Measurements from ENCODE around the gene HOXC6.
A peak's percentile ranks its signal among the peaks of the same experiment; 100 is the strongest.

HOXC6 gene

DNA sequence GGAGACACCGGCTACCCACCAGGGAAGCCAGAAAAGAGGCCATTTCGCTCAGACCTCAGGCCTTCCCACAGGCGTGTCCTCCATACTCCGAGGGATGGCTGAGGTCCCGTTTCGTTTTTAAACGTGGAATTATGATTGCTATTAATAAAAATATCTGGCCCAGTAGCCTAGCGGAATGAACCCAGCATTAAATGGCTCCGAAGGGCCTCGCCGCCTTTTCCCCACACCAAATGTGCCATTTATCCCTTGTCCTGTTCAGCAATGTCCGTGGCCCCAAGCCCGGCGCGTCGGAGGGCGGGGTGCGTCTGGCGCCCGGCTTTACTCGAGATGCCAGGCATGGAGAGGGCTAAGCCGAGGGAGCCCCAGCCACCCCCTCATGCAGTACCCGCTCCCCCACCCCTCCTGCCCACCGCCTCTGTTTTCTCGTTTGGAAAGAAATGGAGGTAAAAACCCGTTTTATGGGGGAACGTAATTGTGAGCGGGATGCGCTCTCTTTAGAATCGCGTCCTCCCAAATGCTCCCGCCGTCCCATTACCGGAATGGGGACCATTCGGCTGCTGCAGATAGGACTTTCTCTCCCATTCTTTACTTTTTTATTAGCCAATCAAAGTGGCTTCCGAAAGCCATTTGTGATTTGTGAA is 13.7 kb upstream of the HOXC6 start:
- no peak for DNase-seq (ENCODE audit: low spot score)

DNA sequence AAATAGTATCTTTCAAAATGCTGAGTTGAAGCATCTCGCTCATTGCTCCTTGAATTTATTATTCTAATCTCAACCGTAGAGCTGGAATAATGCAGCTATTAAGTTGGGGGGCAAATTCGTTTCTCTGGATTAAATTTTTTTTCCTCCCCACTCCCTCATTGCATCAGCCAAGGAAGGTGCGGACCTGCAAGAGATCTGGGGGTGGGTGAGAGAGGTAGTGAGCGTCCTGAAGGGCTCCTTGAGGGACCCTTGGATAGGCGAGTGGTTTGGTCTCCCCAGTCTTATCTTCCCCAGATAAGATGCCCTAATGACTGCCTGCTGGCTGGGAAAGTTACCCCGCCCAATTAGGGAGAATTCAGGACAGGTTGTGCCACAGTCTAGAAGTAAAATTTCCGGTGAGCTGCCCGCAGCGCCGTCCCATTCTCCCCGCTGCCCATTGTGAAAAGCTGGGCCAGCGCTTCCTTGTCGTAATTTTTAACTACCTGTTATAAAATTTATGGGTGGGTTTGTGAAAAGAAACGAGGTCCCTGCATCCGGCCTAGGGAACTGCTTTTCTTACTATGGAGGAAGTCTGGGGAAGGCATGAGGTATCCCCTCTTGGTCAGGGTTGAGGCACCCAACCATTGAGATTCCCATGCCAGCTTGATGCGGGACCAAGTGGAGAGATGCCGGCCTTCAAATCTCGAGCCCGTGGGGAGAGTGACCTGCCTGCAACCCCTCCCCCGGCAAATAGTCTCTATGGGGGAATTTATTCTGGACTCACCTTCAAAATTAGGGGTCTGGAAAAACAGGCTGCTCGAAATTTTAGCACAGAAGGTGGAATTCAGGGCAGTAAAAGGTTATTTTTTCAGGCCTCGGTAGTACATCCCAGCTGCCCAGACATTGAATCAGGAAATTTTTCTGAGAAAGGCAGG is 13.0 kb upstream of the HOXC6 start:
- no peak for DNase-seq (ENCODE audit: low spot score)

DNA sequence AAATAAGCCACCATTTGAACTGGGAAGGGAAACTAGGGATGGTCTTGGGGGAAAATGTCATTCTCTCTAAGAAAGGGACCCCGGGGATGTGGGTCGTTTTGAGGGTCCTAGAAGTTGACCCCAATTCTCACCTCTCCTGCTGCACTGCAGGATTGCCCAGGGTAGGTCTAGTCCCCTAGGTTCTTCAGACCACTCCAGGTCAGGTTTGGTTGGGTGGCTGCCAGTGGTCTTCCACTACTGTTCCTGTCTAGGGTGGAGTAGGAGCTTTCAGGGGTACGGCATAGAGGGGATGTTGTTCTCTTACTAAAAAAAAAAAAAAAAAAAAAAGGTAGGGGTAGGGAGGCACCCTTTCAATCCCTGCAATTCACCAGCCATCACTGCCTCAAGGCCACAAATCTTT is 12.2 kb upstream of the HOXC6 start:
- DNase-seq (ENCODE audit: low spot score) = no peak

DNA sequence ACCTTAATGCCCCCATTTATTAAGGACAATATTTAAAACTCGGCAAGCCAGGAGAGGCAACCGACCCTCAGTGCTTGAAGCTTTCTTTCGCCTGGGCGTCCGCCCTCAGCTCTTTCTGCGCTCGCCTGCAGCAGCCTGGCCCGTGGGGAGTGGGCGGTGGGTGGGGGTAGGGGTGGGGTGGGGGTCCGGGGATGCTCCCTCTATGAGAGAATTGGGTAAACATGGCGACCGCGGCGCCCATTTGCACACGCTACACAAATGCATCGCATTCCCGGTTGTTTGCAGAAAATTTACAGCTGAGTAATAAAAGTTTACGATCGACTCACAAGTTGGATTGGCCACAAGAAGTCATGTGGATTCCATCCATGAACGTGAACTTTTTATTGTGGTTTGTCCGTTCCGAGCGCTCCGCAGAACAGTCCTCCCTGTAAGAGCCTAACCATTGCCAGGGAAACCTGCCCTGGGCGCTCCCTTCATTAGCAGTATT is 11.7 kb upstream of the HOXC6 start:
- DNase-seq (ENCODE audit: low spot score) = no peak

DNA sequence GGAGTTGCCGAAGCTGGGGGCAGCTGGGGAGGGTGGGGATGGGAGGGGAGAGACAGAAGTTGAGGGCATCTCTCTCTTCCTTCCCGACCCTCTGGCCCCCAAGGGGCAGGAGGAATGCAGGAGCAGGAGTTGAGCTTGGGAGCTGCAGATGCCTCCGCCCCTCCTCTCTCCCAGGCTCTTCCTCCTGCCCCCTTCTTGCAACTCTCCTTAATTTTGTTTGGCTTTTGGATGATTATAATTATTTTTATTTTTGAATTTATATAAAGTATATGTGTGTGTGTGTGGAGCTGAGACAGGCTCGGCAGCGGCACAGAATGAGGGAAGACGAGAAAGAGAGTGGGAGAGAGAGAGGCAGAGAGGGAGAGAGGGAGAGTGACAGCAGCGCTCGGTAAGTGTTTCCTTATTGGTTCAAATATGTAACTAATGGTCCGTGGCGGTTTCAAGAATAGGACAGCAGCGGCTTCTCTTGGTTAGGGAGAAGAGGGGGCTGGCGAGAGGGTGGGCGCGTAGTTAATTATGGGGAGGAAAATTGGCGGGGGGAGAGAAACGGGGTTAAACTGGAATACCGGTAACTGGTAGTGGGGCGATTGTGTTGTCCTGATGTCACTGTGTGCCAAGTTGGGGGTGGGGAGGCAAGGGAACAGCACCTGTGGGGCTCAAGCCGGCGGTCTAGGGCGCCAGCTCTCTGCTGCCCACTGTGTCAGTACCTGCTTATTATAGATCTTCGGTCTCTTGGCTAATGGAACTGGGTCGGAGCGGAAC is 11.0 kb upstream of the HOXC6 start:
- peak; percentile 54 for DNase-seq (ENCODE audit: low spot score)

DNA sequence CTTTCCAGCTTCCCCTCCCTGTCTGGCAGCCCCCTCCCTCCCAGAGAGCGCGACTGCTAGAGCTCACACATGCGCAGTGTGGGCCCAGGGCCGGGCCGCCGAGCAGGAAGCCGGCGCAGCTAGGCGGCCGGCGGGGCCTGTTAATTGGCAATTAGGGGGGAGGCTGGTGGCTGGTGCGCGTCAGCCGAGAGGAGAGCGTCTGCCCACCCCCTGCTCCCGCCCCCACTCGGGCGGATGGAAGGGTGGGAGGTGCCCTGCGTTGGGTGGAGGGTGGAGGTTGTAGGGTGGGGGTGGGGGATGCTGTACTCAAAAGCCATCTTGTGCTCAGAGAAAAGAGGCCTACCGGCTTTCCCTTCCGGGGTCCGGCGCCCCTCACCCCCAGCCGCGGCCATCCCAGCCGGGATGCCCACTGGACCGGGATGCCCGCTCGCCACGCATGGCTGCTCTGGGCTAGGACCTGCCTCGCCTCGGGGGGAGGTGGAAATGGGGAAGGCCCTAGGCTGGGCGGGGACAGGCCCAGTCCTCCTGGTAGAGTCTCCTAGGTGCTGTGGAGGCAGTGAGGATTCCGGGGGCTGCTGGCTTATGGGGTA is 10.3 kb upstream of the HOXC6 start:
- peak; percentile 94 for DNase-seq (ENCODE audit: low spot score)

DNA sequence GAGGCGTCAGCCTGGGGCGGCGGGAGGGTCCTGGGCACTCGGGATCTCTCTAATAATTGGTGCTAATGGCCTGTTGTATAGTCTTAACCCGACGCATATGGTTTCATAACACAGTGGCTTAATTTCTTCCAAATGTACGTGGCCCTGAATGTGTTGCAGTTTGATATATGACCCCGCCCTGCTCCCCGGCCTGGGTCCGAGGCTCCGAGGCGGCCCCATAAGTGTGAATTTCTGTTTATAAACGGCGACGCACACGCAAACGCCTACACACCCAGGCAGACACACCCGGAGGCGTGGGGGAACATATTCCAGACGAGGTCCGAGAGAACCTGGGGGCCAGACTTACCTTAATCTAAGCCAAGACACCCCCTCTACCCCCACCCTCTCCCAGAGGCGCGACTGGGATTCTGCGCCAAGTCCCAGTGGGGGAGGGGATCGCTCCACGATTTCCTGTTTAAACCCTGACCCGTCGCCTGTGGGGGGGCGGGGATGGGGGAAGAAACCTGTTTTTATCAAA is 9.7 kb upstream of the HOXC6 start:
- no peak for DNase-seq (ENCODE audit: low spot score)

DNA sequence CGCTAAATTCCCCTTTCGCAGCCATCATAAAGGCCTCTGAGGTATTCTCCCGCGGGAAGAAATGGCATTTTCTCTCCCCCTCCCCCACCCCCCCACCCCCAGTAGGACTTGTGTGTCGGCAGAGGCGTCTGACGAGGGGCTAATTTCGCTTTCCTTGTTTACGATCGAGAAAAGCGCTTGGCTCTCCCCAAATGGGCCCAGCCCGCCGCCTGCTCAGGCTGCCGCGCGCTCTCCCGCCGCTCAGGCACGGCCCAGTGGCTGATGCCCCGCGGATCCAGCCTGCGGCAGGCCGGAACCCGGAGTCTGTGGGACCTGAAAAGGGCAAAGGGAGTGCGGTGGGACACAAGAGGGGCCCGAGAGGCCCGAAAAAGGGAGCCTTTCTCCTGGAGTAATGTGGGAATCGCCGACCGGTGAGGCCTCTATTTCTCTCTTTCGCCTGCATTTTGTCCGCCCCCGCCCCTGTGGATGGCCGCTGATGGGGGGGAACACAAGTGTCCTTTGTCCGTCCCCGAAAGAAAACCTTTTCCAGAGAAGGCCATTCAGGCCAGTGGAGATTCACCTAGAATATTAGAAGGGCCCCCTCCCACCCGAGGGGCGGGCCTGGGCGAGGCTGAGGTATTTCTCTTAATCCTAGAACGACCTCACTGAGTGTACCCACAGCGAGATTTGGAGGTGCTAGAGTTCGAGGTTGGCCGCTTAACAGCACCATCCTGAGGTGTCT is 9.0 kb upstream of the HOXC6 start:
- DNase-seq (ENCODE audit: low spot score) = no peak

DNA sequence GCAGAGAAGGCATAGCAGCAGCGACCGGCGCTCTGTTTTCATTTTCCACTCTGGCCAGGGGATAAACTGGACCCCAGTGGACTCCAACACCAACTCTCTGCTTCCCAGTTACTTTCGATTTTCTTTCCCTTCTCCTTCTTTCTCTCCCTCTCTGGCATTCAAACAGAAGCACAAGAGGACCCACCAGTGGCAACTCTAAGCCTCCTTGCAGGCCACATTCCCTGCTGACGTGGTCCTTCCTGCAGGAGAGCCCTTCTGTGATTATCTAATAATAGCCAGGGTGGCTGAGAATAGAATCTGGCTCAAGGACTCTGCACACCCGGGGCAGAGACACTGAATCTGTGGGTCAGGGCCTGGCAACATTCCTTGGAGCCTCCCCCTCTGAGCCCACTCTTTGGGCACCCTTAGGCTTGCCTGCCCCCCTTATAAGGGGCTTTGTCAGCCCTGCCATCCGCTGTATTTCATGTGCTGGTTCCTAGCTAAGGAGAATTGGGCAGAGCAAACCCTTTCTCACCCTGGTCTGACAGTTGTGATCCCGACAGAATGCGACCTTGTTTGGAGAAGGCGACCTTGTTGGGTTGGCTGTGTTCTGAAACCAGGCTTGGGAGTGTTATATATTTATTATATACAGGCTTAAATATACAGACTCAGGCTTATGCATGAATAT is 8.2 kb upstream of the HOXC6 start:
- peak; percentile 52 for DNase-seq (ENCODE audit: low spot score)

DNA sequence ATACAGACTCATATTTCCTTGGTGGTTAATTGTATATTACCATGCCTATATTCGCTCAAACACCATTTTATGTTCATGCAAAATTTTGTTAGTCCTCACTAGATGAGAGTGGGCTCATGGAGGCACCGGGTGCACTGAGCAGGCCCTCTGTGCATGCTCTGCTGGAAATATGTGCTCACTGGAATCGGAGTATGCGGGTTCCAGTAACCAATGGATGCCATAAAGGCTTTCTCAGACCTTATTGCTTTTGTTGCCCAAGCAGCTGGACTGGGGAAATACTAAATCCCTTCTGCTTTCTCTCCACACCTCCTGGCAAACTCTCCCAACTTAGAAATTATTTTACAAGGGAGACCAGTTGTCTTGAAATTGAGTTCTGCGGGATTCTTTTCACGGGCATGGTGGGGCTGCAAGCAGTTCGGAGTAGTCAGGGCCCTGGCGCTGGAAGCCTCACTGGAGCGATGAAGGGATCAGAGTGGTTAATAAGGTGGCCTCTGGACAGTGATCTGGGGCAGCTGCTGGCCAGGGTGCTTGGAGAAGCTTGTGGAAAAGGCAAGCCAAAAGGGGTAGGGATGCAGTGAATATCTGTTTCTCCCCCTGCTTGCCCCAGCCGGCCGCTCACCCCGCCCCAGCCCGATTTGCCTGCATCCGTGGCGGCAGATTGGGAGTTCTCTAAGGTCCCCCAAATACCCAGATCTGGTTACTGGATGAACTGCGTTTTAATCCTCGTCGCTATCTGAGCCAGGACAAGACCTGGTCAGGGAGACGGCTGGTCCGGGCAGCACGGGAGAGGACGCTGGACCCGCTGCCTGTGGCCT is 7.4 kb upstream of the HOXC6 start:
- DNase-seq (ENCODE audit: low spot score) = no peak

DNA sequence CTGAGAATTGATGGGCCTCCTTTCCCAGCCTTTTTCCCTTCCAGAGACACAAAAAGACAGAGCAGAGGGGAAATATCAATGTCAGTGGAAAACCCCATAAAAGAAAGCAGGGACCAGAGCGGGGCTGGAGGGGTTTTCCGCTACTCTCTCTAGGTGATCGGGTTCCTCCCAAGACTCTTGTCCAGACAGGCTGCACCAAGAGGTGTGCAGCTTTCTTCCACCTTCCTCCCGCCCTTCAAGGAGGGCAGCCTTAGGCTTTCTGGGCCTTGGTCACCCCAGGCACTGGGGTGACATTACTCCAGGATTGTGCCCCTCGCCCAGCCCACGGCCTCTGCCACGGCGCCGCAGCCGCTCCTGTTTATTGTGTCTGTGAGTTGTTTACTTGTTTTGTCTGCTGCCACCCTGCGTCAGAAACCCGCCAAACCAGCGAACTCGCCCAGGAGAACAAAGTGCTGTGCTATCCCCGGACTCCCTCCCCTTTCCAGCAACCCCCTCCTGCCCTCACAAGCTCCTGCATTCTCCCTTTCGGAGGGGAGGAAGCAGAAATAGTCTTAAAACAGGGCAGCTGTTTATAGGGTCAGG is 6.7 kb upstream of the HOXC6 start:
- DNase-seq (ENCODE audit: low spot score) = peak; percentile 64

DNA sequence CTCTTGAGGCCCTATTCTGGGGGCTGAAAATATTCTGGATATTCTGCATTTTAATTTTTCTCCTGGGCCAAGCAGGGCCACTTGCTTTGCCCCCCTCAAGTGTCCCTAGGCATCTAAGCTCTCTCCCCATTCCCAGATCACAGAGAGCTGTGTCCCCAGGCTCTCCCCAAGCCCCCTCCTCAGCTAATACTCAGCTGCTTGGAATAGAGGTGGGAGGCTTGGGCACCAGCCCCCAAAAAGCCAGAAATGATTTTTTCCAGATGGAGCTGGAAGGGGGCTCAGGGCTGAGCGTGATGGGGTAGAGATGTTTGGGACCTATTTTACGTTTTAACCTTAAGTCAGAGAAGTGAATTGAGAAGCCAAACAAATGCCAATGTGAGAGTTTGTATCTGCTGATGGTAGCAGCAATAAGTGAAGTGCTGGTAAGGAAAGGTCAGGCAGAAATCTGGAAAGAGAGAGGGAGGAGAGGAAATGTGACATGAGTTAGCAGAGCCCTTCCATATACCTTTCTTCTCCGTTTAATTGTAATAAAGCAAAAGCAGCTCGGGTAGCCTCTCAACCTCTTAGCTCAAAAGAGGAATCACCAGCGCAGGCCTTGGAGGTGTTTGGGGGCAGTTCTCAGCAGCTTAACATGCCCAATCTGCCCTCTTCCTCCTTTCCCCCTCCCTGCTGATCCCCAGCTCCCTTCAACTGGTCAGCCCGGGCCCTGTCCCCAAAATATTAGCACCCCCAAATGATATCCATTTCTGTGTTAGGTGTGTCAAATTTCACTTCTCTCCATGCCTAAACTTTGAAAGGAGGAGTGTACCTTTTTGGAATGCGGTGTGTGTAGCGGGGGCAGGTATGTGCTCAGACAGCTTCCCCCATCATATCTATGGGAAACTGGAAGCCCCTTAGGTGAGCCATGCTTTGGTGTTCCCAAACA is 5.0 kb upstream of the HOXC6 start:
- no peak for DNase-seq (ENCODE audit: low spot score)

DNA sequence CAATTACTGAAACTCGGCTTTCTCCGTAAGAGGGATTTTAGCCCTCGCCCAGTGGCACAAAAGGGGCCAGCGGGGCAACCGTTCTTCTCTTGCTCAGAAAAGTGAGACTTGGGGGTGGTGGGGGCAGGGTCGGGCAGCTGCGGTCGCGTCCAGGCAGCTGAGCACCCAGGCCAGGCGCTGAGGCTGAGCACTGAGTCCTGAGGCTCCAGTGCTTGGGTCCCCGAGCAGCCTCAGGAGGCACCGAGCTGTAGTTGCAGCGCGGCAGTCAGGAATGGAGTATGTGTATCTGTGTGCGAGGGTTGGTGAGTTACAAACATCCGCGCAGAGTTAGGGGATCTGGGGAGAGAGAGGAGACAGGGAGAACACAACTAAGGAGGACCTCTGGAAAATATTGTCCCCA is 4.1 kb upstream of the HOXC6 start:
- no peak for DNase-seq (ENCODE audit: low spot score)

DNA sequence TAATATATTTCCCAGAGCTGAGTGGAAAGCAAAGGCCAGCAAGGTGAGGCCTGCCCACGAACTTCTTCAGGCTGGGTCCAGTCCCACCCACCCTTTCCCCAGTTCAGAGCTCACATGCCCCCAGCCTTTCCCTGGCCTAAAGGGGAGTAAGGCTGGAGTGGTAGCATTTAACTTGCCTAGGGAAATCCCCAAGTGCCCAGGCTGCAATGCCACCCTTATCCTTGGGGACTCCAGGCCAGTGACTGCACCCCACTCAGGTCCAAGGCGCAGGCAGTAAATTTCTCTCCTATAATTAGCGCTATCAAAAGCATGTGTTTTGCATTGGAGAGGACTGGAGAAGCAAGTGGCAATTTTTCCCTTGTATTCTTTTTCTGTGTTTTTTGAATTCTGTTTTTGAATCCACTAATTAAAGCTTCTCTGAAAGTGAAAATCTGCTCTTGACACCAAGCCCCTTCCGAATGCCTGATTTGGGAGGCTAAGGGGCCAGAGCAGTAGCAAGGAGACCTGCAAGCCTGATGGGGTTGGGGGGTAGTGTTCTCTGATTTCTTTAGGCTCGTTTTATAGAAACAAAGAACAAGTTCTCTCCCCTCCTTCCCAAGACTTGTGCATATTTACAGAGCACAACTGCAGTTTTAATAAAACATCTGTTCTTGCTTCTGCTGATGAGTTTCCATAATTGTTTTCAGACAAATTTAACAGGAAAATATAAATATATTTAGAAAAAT is 3.5 kb upstream of the HOXC6 start:
- DNase-seq (ENCODE audit: low spot score) = no peak

DNA sequence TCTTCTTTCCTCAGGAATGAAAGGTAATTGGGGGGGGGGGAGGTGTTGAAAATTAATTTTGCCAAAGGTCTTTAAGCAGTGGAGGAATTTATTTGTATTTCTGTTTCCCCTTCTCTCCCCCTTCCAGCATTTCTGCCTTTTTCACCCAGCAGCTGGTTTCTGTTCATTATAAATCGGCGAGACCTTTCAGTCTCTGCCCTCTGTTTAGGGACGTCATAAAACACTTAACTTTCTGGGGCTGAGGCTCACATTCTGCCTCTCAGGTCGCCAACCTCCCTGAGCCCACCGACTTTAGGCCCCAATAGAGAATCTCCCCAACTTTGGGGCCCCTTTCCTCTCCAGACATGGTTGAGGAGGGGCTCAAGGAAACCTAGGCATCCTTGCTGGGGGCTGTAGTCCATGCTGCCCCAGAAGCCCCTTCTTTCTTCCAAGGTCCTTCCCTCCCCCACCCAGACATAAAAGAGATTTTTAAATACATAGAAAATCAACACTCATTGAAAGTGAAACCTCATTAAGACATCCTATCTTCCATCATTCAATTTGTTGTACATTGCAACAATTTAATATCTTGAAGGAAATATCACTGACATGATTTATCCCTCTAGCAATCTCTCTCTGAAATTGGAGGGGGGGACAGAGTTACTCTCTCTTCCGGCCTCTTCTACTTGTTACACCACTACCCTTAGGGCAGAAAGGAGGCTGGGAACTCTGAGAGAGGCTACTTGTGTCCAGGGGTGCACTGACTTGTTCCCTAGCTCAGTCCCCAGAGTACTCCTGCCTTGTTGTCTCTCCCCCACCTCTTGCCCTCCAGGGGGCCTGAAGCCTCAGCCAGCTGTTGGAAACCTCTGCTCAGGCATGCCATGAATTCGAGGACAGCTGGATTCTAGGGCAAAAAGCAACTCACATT is 2.5 kb upstream of the HOXC6 start:
- DNase-seq (ENCODE audit: low spot score) = no peak

Data from SK-N-DZ (cell line).